HT1080 (cell line): ENCODE results near the gene SLC8A1. TPM values are rescaled to one million over a fixed set of nuclear protein-coding genes. Genes with fewer than 3 reads are reported as not detected.

Source experiments
- DNase-seq: peaks from one replicate; pipeline ENCODE4 v3.0.0-alpha.2; 2015; ENCODE audit warnings: low read depth
- total RNA-seq: library from RNA; depleted of rRNA; stranded (reverse); fragments of >200 nt; shearing (Covaris generic); gene quantifications from 2 replicates; pipeline ENCODE4 v1.2.3, GENCODE V29; 2014

SLC8A1 gene
- total RNA-seq, 1 experiment from 2014 or later = 8.8 TPM

GRCh38 chr2:40386177-40386576 is 65.7 kb downstream of the SLC8A1 start:
- no peak for DNase-seq

GRCh38 chr2:40384714-40385113 is 67.2 kb downstream of the SLC8A1 start:
- no peak for DNase-seq

- no peak for DNase-seq
Observed at GRCh38 chr2:40384233-40384632, 67.7 kb downstream of the SLC8A1 start.

- no peak for DNase-seq
Observed at GRCh38 chr2:40380721-40381120, 71.2 kb downstream of the SLC8A1 start.

- no peak for DNase-seq
Observed at GRCh38 chr2:40380041-40380440, 71.8 kb downstream of the SLC8A1 start.

GRCh38 chr2:40374543-40375240 is 77.2 kb downstream of the SLC8A1 start:
- no peak for DNase-seq

- DNase-seq = no peak
Observed at GRCh38 chr2:40373111-40373510, 78.8 kb downstream of the SLC8A1 start.

GRCh38 chr2:40372283-40372985 is 79.5 kb downstream of the SLC8A1 start:
- no peak for DNase-seq

- peak; percentile 78 for DNase-seq
Observed at GRCh38 chr2:40371525-40372282, 80.2 kb downstream of the SLC8A1 start.

GRCh38 chr2:40370007-40370395 is 81.9 kb downstream of the SLC8A1 start:
- peak; percentile 13 for DNase-seq

- no peak for DNase-seq
Observed at GRCh38 chr2:40369267-40370006, 82.5 kb downstream of the SLC8A1 start.

GRCh38 chr2:40367652-40368051 is 84.2 kb downstream of the SLC8A1 start:
- peak; percentile 21 for DNase-seq

- DNase-seq = no peak
Observed at GRCh38 chr2:40367032-40367431, 84.9 kb downstream of the SLC8A1 start.

- DNase-seq = peak; percentile 20
Observed at GRCh38 chr2:40364151-40364874, 87.6 kb downstream of the SLC8A1 start.

GRCh38 chr2:40363631-40364030 is 88.3 kb downstream of the SLC8A1 start:
- DNase-seq = no peak

- no peak for DNase-seq
Observed at GRCh38 chr2:40363231-40363630, 88.7 kb downstream of the SLC8A1 start.

- DNase-seq = no peak
Observed at GRCh38 chr2:40361478-40361877, 90.4 kb downstream of the SLC8A1 start.

GRCh38 chr2:40360652-40361051 is 91.2 kb downstream of the SLC8A1 start:
- DNase-seq = peak; percentile 11

GRCh38 chr2:40359811-40360210 is 92.1 kb downstream of the SLC8A1 start:
- no peak for DNase-seq

- DNase-seq = no peak
Observed at GRCh38 chr2:40358783-40359182, 93.1 kb downstream of the SLC8A1 start.

GRCh38 chr2:40357667-40358066 is 94.2 kb downstream of the SLC8A1 start:
- no peak for DNase-seq
